MCF 10A (cell line): ENCODE measurements around the gene PSME3IP1. TPM values are rescaled to one million over a fixed set of nuclear protein-coding genes. Genes with fewer than 3 reads are reported as not detected.

Source experiments
- BruUV-seq: library from RNA; stranded (reverse); fragments of 400-500 nt; replicated peaks from 2 replicates; lab custom pipeline; 2021; lab: Mats Ljungman, UMichigan
- CTCF ChIA-PET: fragments of 300-600 bp; sonication (Branson Sonifier 250); formaldehyde crosslinking; extraction: SDS; loops from one replicate; lab custom pipeline; 2021; ENCODE audit warnings: antibody characterized with exemption, inconsistent platforms; lab: Yijun Ruan, JAX
- POLR2A ChIA-PET: fragments of 300-600, 350-650 bp; sonication (Branson Sonifier 250); formaldehyde crosslinking; extraction: SDS; loops from one replicate; lab custom pipeline; 2020; ENCODE audit warnings: antibody characterized with exemption, inconsistent platforms; lab: Yijun Ruan, JAX
- DNase-seq: peaks from one replicate; pipeline ENCODE4 v3.0.0-alpha.2; 2018; ENCODE audit not compliant: unreplicated experiment
- H3K27ac Mint-ChIP-seq: one replicate; pipeline ENCODE4 v1.8.0; 2022; ENCODE audit warnings: mild to moderate bottlenecking, low read depth, mixed read lengths; ENCODE audit not compliant: unreplicated experiment
- H3K27me3 Mint-ChIP-seq: one replicate; pipeline ENCODE4 v1.8.0; 2022; ENCODE audit warnings: mixed read lengths; ENCODE audit not compliant: insufficient read depth, unreplicated experiment
- H3K36me3 Mint-ChIP-seq: one replicate; pipeline ENCODE4 v1.8.0; 2022; ENCODE audit warnings: mild to moderate bottlenecking, moderate library complexity, mixed read lengths; ENCODE audit not compliant: insufficient read depth, unreplicated experiment
- H3K4me1 Mint-ChIP-seq: one replicate; pipeline ENCODE4 v1.8.0; 2022; ENCODE audit warnings: mixed read lengths; ENCODE audit not compliant: insufficient read depth, unreplicated experiment
- H3K4me3 Mint-ChIP-seq: one replicate; pipeline ENCODE4 v1.8.0; 2022; ENCODE audit warnings: mild to moderate bottlenecking, moderate library complexity, mixed read lengths; ENCODE audit not compliant: unreplicated experiment
- H3K9me3 Mint-ChIP-seq: one replicate; pipeline ENCODE4 v1.8.0; 2022; ENCODE audit warnings: mixed read lengths; ENCODE audit not compliant: unreplicated experiment
- intact Hi-C: fragments of 100-400 bp; cut with micrococcal nuclease; formaldehyde crosslinking; loops from 2 replicates; pipeline ENCODE4 v1.14.1; 2022
- total RNA-seq: library from RNA; stranded (reverse); gene quantifications from 2 replicates; pipeline ENCODE4 v1.2.3, GENCODE V29; 2022
- TF ChIP-seq, protein P1 (sequence below): fragments of 200-600 bp; IDR thresholded peaks from one replicate; pipeline ENCODE4 v1.8.0; 2022; ENCODE audit warnings: antibody characterized with exemption, mild to moderate bottlenecking; ENCODE audit not compliant: unreplicated experiment

Gene PSME3IP1
- total RNA-seq, 1 experiment from 2014 or later, result 107 TPM

DNA sequence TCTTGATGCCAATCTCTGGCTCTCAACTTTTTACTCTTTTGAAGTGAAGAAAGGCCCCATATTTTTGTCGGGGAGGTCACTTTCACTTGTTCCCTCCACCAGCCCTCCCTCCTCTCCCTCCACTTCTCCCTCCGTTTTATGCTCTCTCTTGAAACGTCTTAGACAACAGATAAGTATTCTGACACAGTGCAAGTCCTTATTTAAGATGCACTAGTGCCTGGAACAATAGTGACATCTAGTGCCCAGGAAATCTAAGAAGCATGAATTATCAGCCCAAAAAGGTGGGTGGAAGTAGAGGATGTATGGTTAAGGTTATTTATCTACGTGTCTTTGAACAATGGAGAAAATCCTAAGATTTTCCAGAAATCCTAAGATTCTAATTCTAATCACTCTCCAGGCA, 17.9 kb downstream of the PSME3IP1 start:
- Mint-ChIP-seq H3K4me3 (no peak overlapping the region), H3K36me3 (peaks cover 74% of the 10 kb centered on the region), H3K27me3 (no peaks in the 10 kb centered on the region), H3K4me1 (peaks cover 13% of the 10 kb centered on the region), H3K27ac (no peak overlapping the region), H3K9me3 (no peaks in the 10 kb centered on the region)
- DNase-seq, result peak; percentile 63
- intact Hi-C loops, result loop anchor here (1.0 to 10.0 kb wide), 5 partner anchors 75 to 376 kb away; partner anchors contain the start of genes CPNE2 and HERPUD1
- TF ChIP-seq, protein P1, sequence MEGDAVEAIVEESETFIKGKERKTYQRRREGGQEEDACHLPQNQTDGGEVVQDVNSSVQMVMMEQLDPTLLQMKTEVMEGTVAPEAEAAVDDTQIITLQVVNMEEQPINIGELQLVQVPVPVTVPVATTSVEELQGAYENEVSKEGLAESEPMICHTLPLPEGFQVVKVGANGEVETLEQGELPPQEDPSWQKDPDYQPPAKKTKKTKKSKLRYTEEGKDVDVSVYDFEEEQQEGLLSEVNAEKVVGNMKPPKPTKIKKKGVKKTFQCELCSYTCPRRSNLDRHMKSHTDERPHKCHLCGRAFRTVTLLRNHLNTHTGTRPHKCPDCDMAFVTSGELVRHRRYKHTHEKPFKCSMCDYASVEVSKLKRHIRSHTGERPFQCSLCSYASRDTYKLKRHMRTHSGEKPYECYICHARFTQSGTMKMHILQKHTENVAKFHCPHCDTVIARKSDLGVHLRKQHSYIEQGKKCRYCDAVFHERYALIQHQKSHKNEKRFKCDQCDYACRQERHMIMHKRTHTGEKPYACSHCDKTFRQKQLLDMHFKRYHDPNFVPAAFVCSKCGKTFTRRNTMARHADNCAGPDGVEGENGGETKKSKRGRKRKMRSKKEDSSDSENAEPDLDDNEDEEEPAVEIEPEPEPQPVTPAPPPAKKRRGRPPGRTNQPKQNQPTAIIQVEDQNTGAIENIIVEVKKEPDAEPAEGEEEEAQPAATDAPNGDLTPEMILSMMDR, result peak; percentile 60
- ChIA-PET POLR2A (no interaction called here), CTCF (interaction anchor here (0.7 to 0.8 kb wide), 4 partner anchors 13 to 693 kb away, joined by 3 to 4 read pairs (median 4); partner anchors contain the start of gene CPNE2)
- BruUV-seq, result no TSS peak

DNA sequence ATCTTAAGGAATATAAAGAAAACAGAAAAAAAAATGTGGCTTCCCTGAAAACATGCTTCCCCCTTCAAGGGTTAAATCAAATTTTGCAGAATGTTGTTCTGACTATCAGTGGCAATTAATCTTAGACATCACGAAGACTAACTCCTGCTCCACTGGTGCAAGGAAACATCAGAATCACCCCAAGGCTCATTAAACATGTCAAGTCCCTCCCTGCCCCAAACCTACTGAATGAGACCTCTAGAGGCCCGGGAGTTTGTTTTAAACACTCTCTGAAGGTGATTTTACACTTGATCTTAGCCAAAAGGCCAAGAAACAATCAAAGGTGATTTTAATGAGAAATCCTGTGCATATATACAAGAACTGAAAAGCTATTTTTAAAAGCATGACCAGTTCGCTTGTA, 18.3 kb downstream of the PSME3IP1 start:
- BruUV-seq, result no TSS peak
- H3K9me3 Mint-ChIP-seq, result no peaks in the 10 kb centered on the region
- intact Hi-C loops, result loop anchor here (5.0 to 10.0 kb wide), 2 partner anchors 233 to 375 kb away; partner anchors contain the start of gene HERPUD1
- no peak overlapping the region for H3K27ac Mint-ChIP-seq
- ChIA-PET POLR2A (no interaction called here), CTCF (interaction anchor here (0.7 to 0.8 kb wide), 4 partner anchors 12 to 693 kb away, joined by 3 to 4 read pairs (median 4); partner anchors contain the start of gene CPNE2)
- peaks cover 74% of the 10 kb centered on the region for H3K36me3 Mint-ChIP-seq
- no peak for DNase-seq
- no peak overlapping the region for H3K4me3 Mint-ChIP-seq
- no peaks in the 10 kb centered on the region for H3K27me3 Mint-ChIP-seq
- peaks cover 13% of the 10 kb centered on the region for H3K4me1 Mint-ChIP-seq
- TF ChIP-seq, protein P1, result no peak

DNA sequence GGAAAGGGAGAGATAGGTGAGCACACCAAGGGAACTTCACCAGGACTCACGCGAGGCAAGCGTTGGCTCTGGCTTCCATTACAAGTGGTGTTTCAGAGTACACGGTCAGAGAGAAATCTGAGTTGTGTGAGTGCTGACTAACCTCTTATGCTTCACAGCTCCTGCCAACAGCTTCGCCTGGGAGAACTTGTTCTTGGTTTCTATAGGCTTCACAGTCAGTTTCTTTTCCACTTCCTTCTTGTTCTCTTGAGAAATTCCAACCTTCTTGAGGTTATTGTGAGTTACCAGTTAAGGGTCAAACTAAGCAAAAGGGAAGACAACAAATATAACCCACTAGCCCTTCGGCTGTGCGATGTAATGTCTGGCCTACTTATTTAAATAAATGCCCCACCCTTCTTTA, 18.9 kb downstream of the PSME3IP1 start:
- DNase-seq, result no peak
- no peak overlapping the region for H3K27ac Mint-ChIP-seq
- CTCF ChIA-PET, result interaction anchor here (0.6 to 0.8 kb wide), 3 partner anchors 12 to 560 kb away, joined by 3 to 6 read pairs (median 4); partner anchors contain the start of gene CPNE2
- H3K36me3 Mint-ChIP-seq, result peaks cover 74% of the 10 kb centered on the region
- no peak overlapping the region for H3K4me3 Mint-ChIP-seq
- peaks cover 13% of the 10 kb centered on the region for H3K4me1 Mint-ChIP-seq
- TF ChIP-seq, protein P1, result no peak
- no TSS peak for BruUV-seq
- no peaks in the 10 kb centered on the region for H3K27me3 Mint-ChIP-seq
- H3K9me3 Mint-ChIP-seq, result no peaks in the 10 kb centered on the region
- intact Hi-C loops, result loop anchor here (5.0 to 10.0 kb wide), 2 partner anchors 232 to 375 kb away; partner anchors contain the start of gene HERPUD1
- POLR2A ChIA-PET, result no interaction called here

DNA sequence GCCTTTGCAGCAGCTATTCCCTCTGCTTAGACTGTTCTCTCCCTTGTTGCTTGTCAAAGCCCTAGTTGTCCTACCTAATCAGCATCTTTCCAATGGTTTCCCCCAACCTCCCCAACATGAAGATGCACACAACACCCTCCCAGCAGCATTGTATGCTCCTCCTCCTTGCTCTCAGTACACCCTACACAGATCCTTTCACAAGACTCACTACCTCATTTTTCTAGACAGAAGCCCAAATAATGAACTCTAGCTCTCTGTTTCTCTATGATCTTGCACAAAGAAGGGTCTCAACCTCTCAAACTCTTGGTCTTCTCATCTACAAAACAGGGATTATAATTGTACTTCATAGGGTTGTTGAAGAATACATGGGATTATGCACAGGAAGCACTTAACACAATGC, 19.4 kb downstream of the PSME3IP1 start:
- intact Hi-C loops, result loop anchor here (5.0 to 10.0 kb wide), 2 partner anchors 232 to 374 kb away; partner anchors contain the start of gene HERPUD1
- CTCF ChIA-PET, result interaction anchor here (0.6 to 1.0 kb wide), 5 partner anchors 10 to 559 kb away, joined by 3 to 6 read pairs (median 4); partner anchors contain the start of gene CPNE2

More for the DNA sequence above, 19.4 kb downstream of the PSME3IP1 start:
- H3K4me3 Mint-ChIP-seq, result no peak overlapping the region
- H3K27ac Mint-ChIP-seq, result no peak overlapping the region
- TF ChIP-seq, protein P1, result no peak
- POLR2A ChIA-PET, result interaction anchor here (0.7 kb wide), 1 partner anchor 19 kb away, joined by 4 read pairs; the partner anchor contains the start of genes PSME3IP1 and RSPRY1
- no TSS peak for BruUV-seq
- H3K36me3 Mint-ChIP-seq, result peaks cover 74% of the 10 kb centered on the region
- peaks cover 13% of the 10 kb centered on the region for H3K4me1 Mint-ChIP-seq
- H3K9me3 Mint-ChIP-seq, result no peaks in the 10 kb centered on the region
- no peaks in the 10 kb centered on the region for H3K27me3 Mint-ChIP-seq
- DNase-seq, result no peak
